SU-DHL-6 (cell line): ENCODE measurements around the gene DMXL1.

ENCODE experiments used
- H2AFZ ChIP-seq: fragments of 200-600 bp; sonication (generic); 2 replicates; pipeline ENCODE4 v1.6.1; 2014; ENCODE audit warnings: low read depth, mild to moderate bottlenecking, moderate library complexity, mixed read lengths, antibody characterized with exemption, low read length; ENCODE audit not compliant: severe bottlenecking
- H3F3A ChIP-seq: fragments of 200-600 bp; shearing (Covaris generic); 2 replicates; pipeline ENCODE4 v1.6.0; 2016; ENCODE audit warnings: antibody characterized with exemption, mild to moderate bottlenecking; ENCODE audit not compliant: insufficient read depth
- H3K27ac ChIP-seq: fragments of 200-600 bp; sonication (generic); 2 replicates; pipeline ENCODE4 v1.5.1; 2016; ENCODE audit warnings: low read depth, mild to moderate bottlenecking, low read length, moderate library complexity, mixed read lengths
- H3K27me3 ChIP-seq: fragments of 200-600 bp; sonication (generic), shearing (Covaris generic); 2 replicates; pipeline ENCODE4 v1.6.0; 2014; ENCODE audit warnings: mild to moderate bottlenecking, low read length
- H3K36me3 ChIP-seq: fragments of 200-600 bp; sonication (generic); 2 replicates; pipeline ENCODE4 v1.6.1; 2014; ENCODE audit warnings: mild to moderate bottlenecking, low read length, mixed read lengths
- H3K4me2 ChIP-seq: fragments of 300-600, 200-600 bp; shearing (Covaris generic), sonication (generic); 2 replicates; pipeline ENCODE4 v1.6.0; 2014; ENCODE audit warnings: low read length, low read depth, mild to moderate bottlenecking; ENCODE audit not compliant: poor library complexity, severe bottlenecking
- H3K4me3 ChIP-seq: fragments of 200-600 bp; sonication (generic); 2 replicates; pipeline ENCODE4 v1.5.1; 2014; ENCODE audit warnings: antibody characterized with exemption, low read length, mild to moderate bottlenecking, mixed read lengths; ENCODE audit not compliant: insufficient read depth, poor library complexity, severe bottlenecking
- H3K79me2 ChIP-seq: fragments of 200-600 bp; sonication (generic); 2 replicates; pipeline ENCODE4 v1.6.1; 2014; ENCODE audit warnings: mild to moderate bottlenecking, low read length, moderate library complexity; ENCODE audit not compliant: insufficient read depth
- H3K9ac ChIP-seq: fragments of 200-600 bp; sonication (generic); 2 replicates; pipeline ENCODE4 v1.7.0; 2014; ENCODE audit warnings: mild to moderate bottlenecking, low read length
- H3K9me2 ChIP-seq: fragments of 200-600 bp; sonication (generic); replicated peaks from 2 replicates; pipeline ENCODE4 v1.6.1; 2014; ENCODE audit warnings: low read length; ENCODE audit not compliant: insufficient read depth
- H3K9me3 ChIP-seq: fragments of 200-600 bp; sonication (generic); 2 replicates; pipeline ENCODE4 v1.6.1; 2014; ENCODE audit warnings: low read length, mixed read lengths; ENCODE audit not compliant: insufficient read depth
- H4K20me1 ChIP-seq: fragments of 200-600 bp; sonication (generic); 2 replicates; pipeline ENCODE4 v1.6.1; 2014; ENCODE audit warnings: low read depth, mild to moderate bottlenecking, antibody characterized with exemption, low read length, moderate library complexity, mixed read lengths
- EZH2phosphoT487 ChIP-seq: fragments of 200-600 bp; sonication (generic), shearing (Covaris generic); conservative IDR thresholded peaks from 2 replicates; pipeline ENCODE4 v1.6.1; 2018; ENCODE audit warnings: mild to moderate bottlenecking, antibody characterized with exemption, low read length, moderate library complexity, mixed read lengths
- TF ChIP-seq, protein P1 (sequence below): fragments of 200-600 bp; sonication (generic); IDR thresholded peaks from one replicate; pipeline ENCODE4 v1.5.1; 2017; ENCODE audit warnings: antibody characterized with exemption, mild to moderate bottlenecking, low read length, moderate library complexity; ENCODE audit not compliant: insufficient read depth, poor library complexity, severe bottlenecking

The DMXL1 gene

DNA sequence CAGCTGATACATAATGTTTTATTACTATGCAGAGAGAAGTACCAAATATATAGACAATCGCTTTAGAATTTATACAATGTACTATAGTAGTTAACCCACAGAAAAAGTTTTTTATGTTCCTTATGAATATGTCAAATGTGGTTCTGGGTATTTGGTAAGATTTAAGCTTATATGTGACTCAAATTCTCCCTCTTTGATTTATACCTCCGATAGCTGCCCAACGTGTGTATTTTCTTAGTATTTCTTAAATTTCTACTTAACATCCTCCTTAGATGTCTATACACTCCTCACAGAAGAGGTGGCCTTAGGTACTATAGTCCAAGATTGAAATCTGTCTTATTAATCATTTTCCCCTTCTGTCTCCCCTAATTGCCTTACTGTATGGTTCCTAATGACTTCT lies 146.3 kb downstream of the DMXL1 start:
- Histone ChIP-seq H3K9me2 (no peaks in the 10 kb centered on the region), H2AFZ (no peak overlapping the region), H4K20me1 (no peaks in the 10 kb centered on the region), H3K36me3 (peaks cover 37% of the 10 kb centered on the region), H3K4me3 (no peak overlapping the region), H3K79me2 (no peaks in the 10 kb centered on the region), H3K4me2 (no peak overlapping the region), H3K9me3 (no peaks in the 10 kb centered on the region), H3K9ac (no peak overlapping the region), H3F3A (0 out of 2 replicates have a peak, but pooled peaks cover 10% of the 10 kb centered on the region), H3K27ac (no peak overlapping the region), H3K27me3 (no peaks in the 10 kb centered on the region)
- TF ChIP-seq, protein P1, sequence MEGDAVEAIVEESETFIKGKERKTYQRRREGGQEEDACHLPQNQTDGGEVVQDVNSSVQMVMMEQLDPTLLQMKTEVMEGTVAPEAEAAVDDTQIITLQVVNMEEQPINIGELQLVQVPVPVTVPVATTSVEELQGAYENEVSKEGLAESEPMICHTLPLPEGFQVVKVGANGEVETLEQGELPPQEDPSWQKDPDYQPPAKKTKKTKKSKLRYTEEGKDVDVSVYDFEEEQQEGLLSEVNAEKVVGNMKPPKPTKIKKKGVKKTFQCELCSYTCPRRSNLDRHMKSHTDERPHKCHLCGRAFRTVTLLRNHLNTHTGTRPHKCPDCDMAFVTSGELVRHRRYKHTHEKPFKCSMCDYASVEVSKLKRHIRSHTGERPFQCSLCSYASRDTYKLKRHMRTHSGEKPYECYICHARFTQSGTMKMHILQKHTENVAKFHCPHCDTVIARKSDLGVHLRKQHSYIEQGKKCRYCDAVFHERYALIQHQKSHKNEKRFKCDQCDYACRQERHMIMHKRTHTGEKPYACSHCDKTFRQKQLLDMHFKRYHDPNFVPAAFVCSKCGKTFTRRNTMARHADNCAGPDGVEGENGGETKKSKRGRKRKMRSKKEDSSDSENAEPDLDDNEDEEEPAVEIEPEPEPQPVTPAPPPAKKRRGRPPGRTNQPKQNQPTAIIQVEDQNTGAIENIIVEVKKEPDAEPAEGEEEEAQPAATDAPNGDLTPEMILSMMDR, result no peak
- no peak for TF ChIP-seq EZH2phosphoT487

DNA sequence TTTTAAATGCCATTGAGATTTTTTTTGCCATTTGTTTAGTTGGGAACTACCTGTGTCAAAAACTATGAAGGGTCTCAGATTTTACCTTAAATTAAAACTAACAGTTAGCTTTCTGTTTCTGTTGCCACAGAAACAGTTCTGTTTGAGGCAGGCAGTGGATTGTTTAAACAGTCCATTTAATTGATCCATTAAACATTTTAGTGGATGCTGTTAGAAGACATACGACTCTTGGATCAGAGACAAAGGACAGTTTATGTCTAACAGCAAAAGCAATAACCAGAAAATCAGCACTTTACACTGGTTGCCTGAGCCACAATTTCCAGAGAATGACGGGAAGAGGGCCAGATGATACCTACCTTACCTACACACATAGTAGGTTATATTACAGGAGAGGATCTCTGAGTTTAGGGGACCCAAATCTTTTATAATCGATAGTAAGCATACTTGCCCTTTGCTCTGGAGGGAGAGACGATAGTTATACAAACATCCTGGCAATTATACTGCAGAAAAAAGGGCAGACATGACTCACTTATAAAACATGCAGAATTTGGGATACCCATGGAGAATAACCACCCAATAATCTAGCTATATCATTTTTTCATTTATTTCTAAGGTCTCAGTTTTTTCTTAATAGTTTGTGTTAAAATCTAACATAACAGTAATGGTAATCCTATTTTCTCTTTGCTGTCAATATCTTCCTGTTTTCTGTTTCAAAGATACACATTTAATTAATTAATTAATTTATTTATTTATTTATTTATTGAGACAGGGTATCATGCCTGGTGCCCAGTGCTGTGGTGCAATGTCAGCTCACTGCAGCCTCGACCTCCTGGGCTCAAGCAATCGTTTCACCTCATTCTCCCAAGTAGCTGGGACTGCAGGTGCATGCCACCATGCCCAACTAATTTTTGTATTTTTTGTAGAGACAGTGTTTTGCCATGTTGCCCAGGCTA lies 148.2 kb downstream of the DMXL1 start:
- Histone ChIP-seq H3K36me3 (peaks cover 51% of the 10 kb centered on the region), H3K9me2 (no peaks in the 10 kb centered on the region), H3K27ac (no peak overlapping the region), H3K4me2 (no peak overlapping the region), H4K20me1 (no peaks in the 10 kb centered on the region; the same call in 1 of the 2 replicates), H2AFZ (no peak overlapping the region), H3K4me3 (no peak overlapping the region), H3K9me3 (no peaks in the 10 kb centered on the region), H3F3A (0 out of 2 replicates have a peak, but pooled peaks cover 14% of the 10 kb centered on the region), H3K79me2 (no peaks in the 10 kb centered on the region), H3K27me3 (no peaks in the 10 kb centered on the region), H3K9ac (no peak overlapping the region)
- TF ChIP-seq EZH2phosphoT487, result no peak
- TF ChIP-seq, protein P1, result no peak

DNA sequence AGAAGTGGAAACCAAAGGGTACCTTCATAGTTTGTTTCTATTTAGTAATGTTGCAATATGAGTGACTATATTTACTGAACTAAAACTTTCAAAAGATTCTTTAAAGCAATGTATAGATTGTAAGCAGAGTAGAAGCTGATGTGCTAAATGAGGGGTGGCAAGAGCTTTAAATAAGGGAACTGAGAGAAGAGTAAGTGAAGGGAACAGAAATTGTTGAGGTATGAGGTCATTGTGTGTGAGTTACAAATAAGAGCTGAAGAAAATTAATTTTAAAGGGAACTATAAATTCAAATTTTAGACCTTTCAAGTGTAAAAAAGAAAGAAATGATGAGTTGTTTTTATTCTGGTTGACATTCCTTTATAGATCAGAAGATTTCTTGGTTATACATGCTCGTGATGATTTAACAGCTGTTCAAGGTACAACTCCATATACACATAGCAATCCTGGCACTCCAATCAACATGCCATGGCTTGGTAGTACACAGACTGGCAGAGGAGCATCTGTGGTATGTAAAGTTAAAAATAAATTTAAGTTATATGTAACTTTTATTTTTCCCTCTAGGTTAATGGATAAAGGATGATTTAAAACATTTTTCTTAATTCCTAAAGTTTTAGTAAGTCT lies 149.8 kb downstream of the DMXL1 start:
- H4K20me1 ChIP-seq, result no peaks in the 10 kb centered on the region; the same call in 1 of the 2 replicates
- peaks cover 67% of the 10 kb centered on the region for H3K36me3 ChIP-seq
- H3F3A ChIP-seq, result peaks cover 14% of the 10 kb centered on the region; the same call in 1 of the 2 replicates
- no peaks in the 10 kb centered on the region for H3K9me3 ChIP-seq
- no peak overlapping the region for H3K9ac ChIP-seq
- H3K27ac ChIP-seq, result no peak overlapping the region
- TF ChIP-seq, protein P1, result no peak
- no peak for TF ChIP-seq EZH2phosphoT487
- no peak overlapping the region for H2AFZ ChIP-seq
- H3K4me3 ChIP-seq, result no peak overlapping the region
- no peak overlapping the region for H3K4me2 ChIP-seq
- H3K27me3 ChIP-seq, result no peaks in the 10 kb centered on the region
- H3K79me2 ChIP-seq, result no peaks in the 10 kb centered on the region
- H3K9me2 ChIP-seq, result no peaks in the 10 kb centered on the region
